Measurements from ENCODE around the gene NT5DC2.

DNA sequence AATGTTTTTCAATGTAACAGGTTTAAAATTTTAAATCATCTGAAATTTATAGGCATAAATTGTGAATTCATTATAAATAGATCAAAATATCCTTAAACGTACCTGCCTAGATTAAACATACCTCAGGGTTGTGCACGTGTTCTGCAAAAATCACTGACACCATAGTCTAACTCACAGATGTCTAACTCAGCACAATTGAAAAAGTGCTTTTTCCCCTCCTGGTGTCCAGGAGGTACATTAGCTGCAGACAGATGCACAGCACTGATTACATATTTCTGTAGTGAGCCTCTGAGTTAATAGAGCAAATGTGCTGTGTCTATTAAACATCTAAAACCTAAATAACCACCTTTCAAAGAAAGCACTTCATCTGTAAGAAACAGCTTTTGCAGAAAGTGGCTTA, 13.5 kb upstream of the NT5DC2 start:
- TF ChIP-seq, protein P1, sequence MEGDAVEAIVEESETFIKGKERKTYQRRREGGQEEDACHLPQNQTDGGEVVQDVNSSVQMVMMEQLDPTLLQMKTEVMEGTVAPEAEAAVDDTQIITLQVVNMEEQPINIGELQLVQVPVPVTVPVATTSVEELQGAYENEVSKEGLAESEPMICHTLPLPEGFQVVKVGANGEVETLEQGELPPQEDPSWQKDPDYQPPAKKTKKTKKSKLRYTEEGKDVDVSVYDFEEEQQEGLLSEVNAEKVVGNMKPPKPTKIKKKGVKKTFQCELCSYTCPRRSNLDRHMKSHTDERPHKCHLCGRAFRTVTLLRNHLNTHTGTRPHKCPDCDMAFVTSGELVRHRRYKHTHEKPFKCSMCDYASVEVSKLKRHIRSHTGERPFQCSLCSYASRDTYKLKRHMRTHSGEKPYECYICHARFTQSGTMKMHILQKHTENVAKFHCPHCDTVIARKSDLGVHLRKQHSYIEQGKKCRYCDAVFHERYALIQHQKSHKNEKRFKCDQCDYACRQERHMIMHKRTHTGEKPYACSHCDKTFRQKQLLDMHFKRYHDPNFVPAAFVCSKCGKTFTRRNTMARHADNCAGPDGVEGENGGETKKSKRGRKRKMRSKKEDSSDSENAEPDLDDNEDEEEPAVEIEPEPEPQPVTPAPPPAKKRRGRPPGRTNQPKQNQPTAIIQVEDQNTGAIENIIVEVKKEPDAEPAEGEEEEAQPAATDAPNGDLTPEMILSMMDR (conservative IDR thresholded peaks at IDR 0.05): no peak
- no peak for TF ChIP-seq EZH2 (IDR thresholded peaks at IDR 0.05; ENCODE audit: low read depth)

Data from PC-9 (cell line).